Fibroblast of skin of left quadriceps (primary cell): ENCODE measurements around the gene STX10.

ENCODE experiments used
- DNase-seq, 2 experiments: peaks; one replicate each; pipeline ENCODE4 v3.0.0-alpha.2; 2013; ENCODE audit warnings: low read depth in 2 of 2

Gene STX10

GRCh38 chr19:13100031-13100588, 50.1 kb downstream of the STX10 start:
- DNase-seq, result no peak

DNA sequence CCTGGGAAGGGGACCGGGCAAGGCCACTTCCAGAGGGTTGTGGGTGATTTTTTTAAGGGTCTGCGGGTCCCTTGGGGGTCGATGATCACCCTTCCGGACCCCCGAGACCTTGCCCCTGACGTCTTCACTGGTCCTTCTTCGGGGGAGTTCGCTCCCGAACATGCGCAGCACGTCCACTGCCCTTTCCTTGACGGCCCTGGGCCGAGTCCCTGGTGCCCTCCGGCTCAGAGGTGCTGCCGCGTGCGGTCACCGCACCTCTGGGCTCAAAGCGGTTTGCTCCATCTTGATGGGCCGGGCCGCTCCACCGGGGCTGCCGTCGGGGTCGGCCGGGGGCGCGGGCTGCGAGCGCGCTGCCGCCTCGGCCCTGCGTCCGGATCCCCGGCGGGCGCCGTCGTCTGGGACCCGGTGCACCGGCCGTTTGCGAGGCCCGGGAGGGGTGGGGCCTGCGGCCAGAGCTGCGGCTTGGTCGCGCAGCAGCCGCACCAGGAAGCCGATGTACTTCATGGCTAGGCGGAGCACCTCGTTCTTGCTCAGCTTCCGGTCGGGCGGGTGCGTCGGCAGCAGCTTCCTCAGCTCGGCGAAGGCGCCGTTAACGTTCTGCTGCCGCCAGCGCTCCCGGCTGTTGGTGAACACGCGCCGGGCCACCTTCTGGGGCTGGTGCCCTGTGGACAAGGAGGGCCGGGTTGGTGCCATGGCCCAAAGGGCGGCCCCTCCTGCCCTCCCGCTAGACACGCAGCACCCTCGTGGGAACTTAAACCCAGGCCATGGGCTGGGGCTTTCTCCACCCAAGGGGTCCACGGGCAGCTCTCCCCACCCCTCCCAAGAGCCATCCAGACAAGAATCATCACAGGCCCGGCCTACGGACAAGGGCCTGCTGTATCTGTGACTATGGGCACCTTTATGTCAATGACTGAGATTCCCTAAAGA, 50.8 kb downstream of the STX10 start:
- no peak for DNase-seq

DNA sequence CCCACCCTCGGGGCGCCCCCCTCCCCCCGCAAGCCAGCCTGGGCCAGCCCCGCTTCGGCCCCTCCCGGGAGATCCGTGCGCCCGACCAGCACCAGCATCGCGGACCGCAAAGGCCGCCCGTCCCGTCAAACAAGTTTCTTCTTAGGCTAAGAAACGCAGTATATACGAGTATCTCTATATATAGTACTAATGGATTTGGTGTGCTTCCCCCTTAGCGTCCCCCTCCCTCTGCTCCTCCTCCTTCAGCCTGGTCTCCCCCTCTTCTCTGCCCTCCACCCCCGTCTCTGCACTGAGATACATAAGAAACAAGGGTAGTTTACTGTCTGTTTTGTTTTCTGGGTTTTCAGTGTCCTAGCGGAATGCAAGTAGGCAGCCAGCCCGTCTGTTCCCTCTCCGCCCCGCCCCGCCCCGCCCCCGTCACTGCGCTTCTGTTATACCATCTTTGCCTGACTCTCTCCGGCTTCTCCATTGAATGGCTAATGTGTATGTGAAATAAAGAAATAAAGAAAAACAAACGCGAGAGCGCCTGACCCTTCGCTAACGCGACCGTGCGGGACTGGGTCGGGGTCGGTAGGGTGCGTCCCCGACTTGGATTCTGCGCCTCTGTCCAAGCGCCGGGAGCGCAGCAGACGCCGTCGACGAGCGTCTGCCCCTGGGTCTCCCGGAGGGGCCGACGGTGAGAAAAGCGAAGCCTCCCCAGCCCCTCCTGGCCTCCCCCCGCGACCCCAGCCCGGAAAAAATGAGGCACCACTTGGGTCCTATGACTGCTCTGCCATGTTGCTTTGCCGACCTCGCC, 51.7 kb downstream of the STX10 start:
- peak in 1 of 2 experiments; percentile 41 for DNase-seq

- no peak for DNase-seq
These were observed 52.5 kb downstream of the STX10 start for GRCh38 chr19:13097463-13098258.

DNA sequence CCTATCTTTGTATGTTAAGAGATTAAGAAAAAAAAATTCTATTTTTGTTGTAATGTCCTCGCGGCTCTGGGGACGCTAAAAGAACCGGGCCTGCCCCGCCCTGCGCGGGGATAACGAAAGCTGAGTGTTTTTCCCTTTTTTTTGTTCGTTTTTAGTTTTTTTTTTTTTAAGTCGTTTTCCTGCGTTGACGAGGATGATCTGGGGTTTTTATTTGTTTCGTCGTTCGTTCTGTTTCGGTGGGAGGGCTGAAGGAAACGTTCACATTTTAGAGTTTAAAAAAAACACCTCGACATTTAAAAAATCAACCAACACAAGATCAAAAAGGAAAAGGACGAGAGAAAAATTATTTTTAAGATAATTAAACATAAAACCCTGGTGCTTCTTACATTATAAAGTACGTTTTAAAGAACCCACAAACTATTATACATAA, 53.1 kb downstream of the STX10 start:
- no peak for DNase-seq

GRCh38 chr19:13095934-13096927, 53.9 kb downstream of the STX10 start:
- no peak for DNase-seq

DNA sequence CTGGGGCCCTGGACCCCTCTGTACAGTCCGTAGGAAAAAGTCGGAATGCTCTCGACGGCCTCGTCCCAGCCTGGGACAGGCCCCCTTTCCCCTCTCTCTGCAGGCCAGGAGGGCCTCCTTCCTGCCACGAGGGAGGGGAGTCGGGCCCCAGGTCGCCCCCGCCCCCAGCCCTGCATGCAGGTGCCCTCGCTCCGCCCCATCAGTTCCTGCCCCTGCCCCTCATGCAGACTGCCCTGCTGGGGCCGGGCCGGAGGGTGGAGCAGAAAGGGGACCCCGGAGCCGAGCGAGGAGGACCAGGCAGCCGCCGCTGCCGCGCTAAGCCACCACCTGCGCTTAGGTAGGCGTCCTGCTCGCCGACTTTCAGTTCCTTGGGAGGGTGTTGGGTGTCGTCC, 54.8 kb downstream of the STX10 start:
- no peak for DNase-seq

- DNase-seq, result no peak
These were observed 55.3 kb downstream of the STX10 start for GRCh38 chr19:13094771-13095392.

DNA sequence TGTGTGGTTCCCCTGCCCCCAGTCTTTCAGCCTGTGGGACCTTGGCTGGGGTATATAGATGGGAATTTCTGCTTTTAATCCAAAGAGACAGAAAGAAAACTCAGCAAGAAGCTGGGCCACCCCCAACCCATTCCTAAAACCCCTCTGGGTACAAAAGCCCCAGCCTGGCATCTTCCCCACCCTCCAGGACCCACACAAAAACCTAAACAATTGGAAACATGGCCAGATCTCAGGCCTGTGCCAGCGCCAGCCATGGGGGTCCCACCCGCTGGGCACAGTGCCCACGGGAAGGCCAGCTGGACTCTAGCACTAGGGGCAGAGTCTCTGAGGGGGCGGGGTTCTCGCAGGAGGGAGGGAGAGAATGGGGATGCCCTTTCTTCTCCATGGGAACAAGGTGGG, 56.1 kb downstream of the STX10 start:
- DNase-seq, result no peak
